Iris pigment epithelial cell (primary cell): Measurements from ENCODE around the gene CWF19L1.
"Not testable (repeated sequence)": the region's sequence is repeated elsewhere in the genome, so short reads cannot be mapped to it uniquely, and the experiment has no call there.

ENCODE experiments used
- DNase-seq: peaks from one replicate; pipeline ENCODE4 v3.0.0-alpha.2; 2011; ENCODE audit warnings: low read depth

Gene CWF19L1

GRCh38 chr10:100267239-100268104, at the start of gene CWF19L1:
TSS of gene CWF19L1 (minus strand) at chr10:100267638. CDS start at chr10:100267593, 45 bp downstream.
- peak; percentile 94 for DNase-seq

GRCh38 chr10:100315615-100316014, 48.2 kb upstream of the CWF19L1 start:
- no peak for DNase-seq

- no peak for DNase-seq
Observed at GRCh38 chr10:100311298-100311697, 43.9 kb upstream of the CWF19L1 start.

GRCh38 chr10:100307684-100308083, 40.2 kb upstream of the CWF19L1 start:
- peak; percentile 60 for DNase-seq

GRCh38 chr10:100306861-100307260, 39.4 kb upstream of the CWF19L1 start:
- DNase-seq = no peak

- no peak for DNase-seq
Observed at GRCh38 chr10:100304414-100304813, 37.0 kb upstream of the CWF19L1 start.

- DNase-seq = peak; percentile 42
Observed at GRCh38 chr10:100303724-100304319, 36.4 kb upstream of the CWF19L1 start.

GRCh38 chr10:100301123-100301522, 33.7 kb upstream of the CWF19L1 start:
- not testable (repeated sequence) for DNase-seq

GRCh38 chr10:100297242-100297641, 29.8 kb upstream of the CWF19L1 start:
- DNase-seq = no peak

GRCh38 chr10:100293066-100293465, 25.6 kb upstream of the CWF19L1 start:
- DNase-seq = no peak

GRCh38 chr10:100292300-100292699, 24.9 kb upstream of the CWF19L1 start:
- DNase-seq = peak; percentile 49

GRCh38 chr10:100291356-100291755, 23.9 kb upstream of the CWF19L1 start:
- DNase-seq = no peak

- DNase-seq = no peak
Observed at GRCh38 chr10:100289641-100290040, 22.2 kb upstream of the CWF19L1 start.

GRCh38 chr10:100288196-100288595, 20.8 kb upstream of the CWF19L1 start:
- DNase-seq = no peak

- no peak for DNase-seq
Observed at GRCh38 chr10:100287756-100288155, 20.3 kb upstream of the CWF19L1 start.

GRCh38 chr10:100286051-100287033, 18.9 kb upstream of the CWF19L1 start, which contains the start of gene BLOC1S2:
TSS of gene BLOC1S2 (minus strand) at chr10:100286680. CDS start at chr10:100286659, 21 bp downstream.
- peak; percentile 96 for DNase-seq

GRCh38 chr10:100285326-100285725, 17.9 kb upstream of the CWF19L1 start:
- not testable (repeated sequence) for DNase-seq

GRCh38 chr10:100282907-100283306, 15.5 kb upstream of the CWF19L1 start:
- no peak for DNase-seq

GRCh38 chr10:100276971-100277370, 9.5 kb upstream of the CWF19L1 start:
- not testable (repeated sequence) for DNase-seq

GRCh38 chr10:100265821-100266485, 1.5 kb downstream of the CWF19L1 start:
- DNase-seq = no peak

GRCh38 chr10:100254191-100254590, 13.2 kb downstream of the CWF19L1 start:
- no peak for DNase-seq
